Mesenchymal stem cell (in vitro differentiated cells and primary cell): ENCODE results near the gene NBPF6.

Experiments
- DNase-seq: peaks from one replicate; pipeline ENCODE4 v3.0.0-alpha.2; 2013
- H2AFZ ChIP-seq: one replicate; pipeline ENCODE4 v1.6.1; 2013; ENCODE audit warnings: low read depth, mild to moderate bottlenecking, control low read depth, inconsistent platforms, low read length, moderate library complexity
- H2AK5ac ChIP-seq: 2 replicates; pipeline ENCODE4 v1.6.1; 2013; ENCODE audit warnings: low read length, moderate library complexity, mild to moderate bottlenecking, inconsistent platforms; ENCODE audit not compliant: severe bottlenecking
- H2BK120ac ChIP-seq: one replicate; pipeline ENCODE4 v1.6.1; 2013; ENCODE audit warnings: low read depth, mild to moderate bottlenecking, inconsistent platforms, low read length, moderate library complexity
- H2BK12ac ChIP-seq, 2 experiments: one replicate each; pipeline ENCODE4 v1.6.1; 2013; ENCODE audit warnings: inconsistent platforms in 2 of 2, low read length in 2 of 2, mild to moderate bottlenecking in 2 of 2, moderate library complexity in 2 of 2, control low read depth in 1 of 2
- H2BK15ac ChIP-seq: one replicate; pipeline ENCODE4 v1.6.1; 2013; ENCODE audit warnings: mild to moderate bottlenecking, low read depth, inconsistent platforms; ENCODE audit not compliant: poor library complexity, severe bottlenecking
- H2BK5ac ChIP-seq: 2 replicates; pipeline ENCODE4 v1.6.1; 2013; ENCODE audit warnings: low read depth, mild to moderate bottlenecking, low read length, control low read depth, inconsistent platforms; ENCODE audit not compliant: poor library complexity, severe bottlenecking
- H3K14ac ChIP-seq, 2 experiments: one replicate each; pipeline ENCODE4 v1.6.1; 2013; ENCODE audit warnings: inconsistent platforms in 2 of 2, low read length in 2 of 2, control low read depth in 1 of 2, mild to moderate bottlenecking in 1 of 2, moderate library complexity in 1 of 2
- H3K18ac ChIP-seq, 2 experiments: one replicate each; pipeline ENCODE4 v1.6.1; 2013; ENCODE audit warnings: inconsistent platforms in 2 of 2, low read length in 2 of 2, control low read depth in 1 of 2, low read depth in 1 of 2, mild to moderate bottlenecking in 1 of 2
- H3K23ac ChIP-seq, 2 experiments: one replicate each; pipeline ENCODE4 v1.6.1; 2013; ENCODE audit warnings: inconsistent platforms in 2 of 2, low read length in 2 of 2, mild to moderate bottlenecking in 2 of 2, moderate library complexity in 2 of 2, control low read depth in 1 of 2
- H3K27ac ChIP-seq: 2 replicates; pipeline ENCODE4 v1.5.1; 2013; ENCODE audit warnings: mild to moderate bottlenecking, moderate library complexity, low read length, control low read depth, inconsistent platforms; ENCODE audit not compliant: poor library complexity, severe bottlenecking
- H3K27me3 ChIP-seq, 2 experiments: 2 replicates each; pipeline versions ENCODE4 v1.6.1 to v1.7.0; 2013; ENCODE audit warnings: low read length in 2 of 2, mild to moderate bottlenecking in 2 of 2, moderate library complexity in 2 of 2, control low read depth in 1 of 2, inconsistent platforms in 1 of 2; ENCODE audit not compliant: control insufficient read depth in 1 of 2, insufficient read depth in 1 of 2
- H3K36me3 ChIP-seq, 2 experiments: 2 replicates each; pipeline versions ENCODE4 v1.6.1 to v1.7.0; 2013; ENCODE audit warnings: low read length in 2 of 2, control low read depth in 1 of 2, inconsistent platforms in 1 of 2, low read depth in 1 of 2, mild to moderate bottlenecking in 1 of 2; ENCODE audit not compliant: insufficient read depth in 2 of 2, control insufficient read depth in 1 of 2
- H3K4ac ChIP-seq, 2 experiments: one replicate each; pipeline ENCODE4 v1.6.1; 2013; ENCODE audit warnings: inconsistent platforms in 2 of 2, low read length in 2 of 2, mild to moderate bottlenecking in 2 of 2, moderate library complexity in 2 of 2, control low read depth in 1 of 2, low read depth in 1 of 2
- H3K4me1 ChIP-seq: 2 replicates; pipeline ENCODE4 v1.6.1; 2013; ENCODE audit warnings: low read depth, low read length, control low read depth; ENCODE audit not compliant: control insufficient read depth, insufficient read depth
- H3K4me2 ChIP-seq: 2 replicates; pipeline ENCODE4 v1.6.1; 2013; ENCODE audit warnings: low read length, mild to moderate bottlenecking, inconsistent platforms; ENCODE audit not compliant: poor library complexity, severe bottlenecking
- H3K4me3 ChIP-seq, 2 experiments: 2 replicates each; pipeline versions ENCODE4 v1.5.1 to v1.7.0; 2013; ENCODE audit warnings: low read length in 2 of 2, mild to moderate bottlenecking in 2 of 2, control low read depth in 1 of 2, low read depth in 1 of 2; ENCODE audit not compliant: insufficient read depth in 1 of 2
- H3K79me1 ChIP-seq: replicated peaks from 2 replicates; pipeline ENCODE4 v1.6.1; 2013; ENCODE audit warnings: mild to moderate bottlenecking, control low read depth, low read length, inconsistent platforms; ENCODE audit not compliant: poor library complexity, severe bottlenecking
- H3K9ac ChIP-seq: 2 replicates; pipeline ENCODE4 v1.7.0; 2013; ENCODE audit warnings: mild to moderate bottlenecking, low read length, moderate library complexity
- H3K9me3 ChIP-seq: 2 replicates; pipeline ENCODE4 v1.7.0; 2013; ENCODE audit warnings: mild to moderate bottlenecking, low read length; ENCODE audit not compliant: control insufficient read depth
- H4K8ac ChIP-seq: one replicate; pipeline ENCODE4 v1.6.1; 2013; ENCODE audit warnings: inconsistent platforms, mild to moderate bottlenecking, low read length, moderate library complexity
- H4K91ac ChIP-seq: one replicate; pipeline ENCODE4 v1.6.1; 2013; ENCODE audit warnings: mild to moderate bottlenecking, low read length, inconsistent platforms
- WGBS: methylation state at CpG from one replicate; pipeline ENCODE4 v1.1.7; 2013; ENCODE audit warnings: mixed read lengths; 5-methylcytosine and 5-hydroxymethylcytosine counted together

NBPF6 gene

DNA sequence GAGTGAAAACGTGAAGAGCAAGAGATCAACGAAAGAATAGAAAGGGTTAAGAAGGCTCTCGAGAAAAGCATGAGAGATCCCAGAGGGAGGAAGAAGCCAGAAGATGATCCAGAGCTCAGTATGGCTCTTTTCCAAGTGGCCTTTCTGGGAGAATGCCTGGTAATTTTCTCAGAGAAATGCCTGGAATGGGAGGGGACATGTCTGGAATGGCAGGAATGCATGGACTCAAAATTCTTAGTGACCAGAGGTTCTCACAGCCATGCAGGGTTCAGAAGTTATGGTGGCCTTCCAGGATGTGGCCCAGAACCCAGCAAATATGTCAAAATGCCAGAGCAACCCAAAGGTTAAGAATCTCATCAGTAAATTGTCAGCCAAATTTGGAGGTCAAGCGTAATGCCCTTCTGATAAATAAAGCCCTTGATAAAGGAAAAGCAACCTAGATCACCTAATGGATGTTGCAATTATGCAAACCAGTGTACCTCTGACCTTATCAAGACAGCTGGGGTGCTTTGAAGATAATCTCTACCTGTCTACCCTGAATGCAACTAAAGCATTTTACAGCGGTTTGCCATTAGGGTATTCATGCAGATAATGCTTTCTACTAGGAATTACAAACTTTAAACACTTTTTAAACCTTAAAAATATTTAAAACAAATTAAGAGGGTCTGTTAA lies 53.1 kb downstream of the NBPF6 start:
- H3K36me3 ChIP-seq: no peaks in the 10 kb centered on the region
- no peak overlapping the region for H2BK120ac ChIP-seq
- no peak overlapping the region for H4K8ac ChIP-seq
- no peaks in the 10 kb centered on the region for H3K27me3 ChIP-seq
- peaks cover 4% of the 10 kb centered on the region for H3K4me1 ChIP-seq
- no peak overlapping the region for H3K23ac ChIP-seq
- H3K9ac ChIP-seq: no peak overlapping the region
- H2BK5ac ChIP-seq: no peak overlapping the region
- 21% methylated on average over 4 of the region's 5 CpGs for WGBS
- no peak overlapping the region for H4K91ac ChIP-seq
- H3K14ac ChIP-seq: no peak overlapping the region
- no peaks in the 10 kb centered on the region for H3K79me1 ChIP-seq
- no peaks in the 10 kb centered on the region for H3K9me3 ChIP-seq
- no peak overlapping the region for H2AK5ac ChIP-seq
- no peak overlapping the region for H3K4ac ChIP-seq
- H3K4me3 ChIP-seq: no peak overlapping the region
- peak overlapping the region; percentile 57 for H3K27ac ChIP-seq
- peak; percentile 52 for DNase-seq
- no peak overlapping the region for H3K18ac ChIP-seq
- H2BK12ac ChIP-seq: no peak overlapping the region
- H2BK15ac ChIP-seq: no peak overlapping the region
- H3K4me2 ChIP-seq: no peak overlapping the region
- no peak overlapping the region for H2AFZ ChIP-seq

DNA sequence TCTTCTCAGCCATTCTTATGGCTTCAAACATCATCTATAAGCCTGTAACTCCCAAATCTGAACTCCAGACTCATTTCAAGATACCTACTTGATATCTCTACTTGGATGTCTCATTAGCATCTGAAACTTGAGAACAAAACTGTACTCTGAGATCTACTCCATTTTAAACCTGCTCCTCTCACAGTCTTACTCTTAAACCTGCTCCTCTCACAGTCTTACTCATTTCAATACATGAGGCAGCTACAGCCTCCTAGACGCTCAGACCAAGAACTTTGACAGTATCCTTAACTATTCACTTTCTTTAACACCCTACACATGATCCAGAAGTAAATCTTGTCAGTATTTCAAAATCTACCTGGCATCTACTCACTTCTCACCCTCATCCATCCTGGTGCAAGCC lies 54.3 kb downstream of the NBPF6 start:
- Histone ChIP-seq H3K4me2 (no peak overlapping the region), H3K27me3 (no peaks in the 10 kb centered on the region), H3K36me3 (no peaks in the 10 kb centered on the region), H3K4me1 (peaks cover 4% of the 10 kb centered on the region), H3K9ac (no peak overlapping the region), H2BK120ac (no peak overlapping the region), H3K18ac (no peak overlapping the region), H2AFZ (no peak overlapping the region), H3K27ac (no peak overlapping the region), H3K79me1 (no peaks in the 10 kb centered on the region), H3K9me3 (no peaks in the 10 kb centered on the region), H2BK5ac (no peak overlapping the region), H3K4me3 (no peak overlapping the region), H4K8ac (no peak overlapping the region), H2BK12ac (no peak overlapping the region), H3K23ac (no peak overlapping the region), H3K14ac (no peak overlapping the region), H2BK15ac (no peak overlapping the region), H3K4ac (peak overlapping the region in 1 of 2 experiments; percentile 49), H2AK5ac (no peak overlapping the region), H4K91ac (no peak overlapping the region)
- WGBS: 95% methylated on average over 1 of the region's 1 CpG
- no peak for DNase-seq

DNA sequence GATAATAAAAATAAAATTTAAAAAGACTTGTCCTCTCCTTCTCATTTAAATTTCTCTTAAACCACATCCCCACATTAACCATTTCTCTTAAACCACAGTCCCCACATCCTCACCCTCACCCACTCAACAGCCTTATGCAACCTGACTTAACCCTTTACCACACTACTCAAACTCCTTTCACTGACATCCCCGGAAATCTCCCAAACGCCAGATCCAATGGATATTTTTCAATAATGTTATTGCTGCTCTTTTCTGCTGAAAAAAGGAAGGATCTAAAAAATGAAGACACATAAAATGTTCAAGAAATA lies 55.6 kb downstream of the NBPF6 start:
- no peaks in the 10 kb centered on the region for H3K36me3 ChIP-seq
- no peak overlapping the region for H2AK5ac ChIP-seq
- H4K8ac ChIP-seq: no peak overlapping the region
- H2BK120ac ChIP-seq: no peak overlapping the region
- no peak overlapping the region for H3K27ac ChIP-seq
- no peak overlapping the region for H3K23ac ChIP-seq
- no peak overlapping the region for H2AFZ ChIP-seq
- no CpG with 5 or more reads among the region's 2 CpGs for WGBS
- H2BK12ac ChIP-seq: no peak overlapping the region
- no peak overlapping the region for H2BK5ac ChIP-seq
- H3K4me3 ChIP-seq: no peak overlapping the region
- no peak overlapping the region for H3K14ac ChIP-seq
- no peaks in the 10 kb centered on the region for H3K27me3 ChIP-seq
- H3K9me3 ChIP-seq: no peaks in the 10 kb centered on the region
- H3K4me2 ChIP-seq: no peak overlapping the region
- H3K4ac ChIP-seq: no peak overlapping the region
- H3K79me1 ChIP-seq: no peaks in the 10 kb centered on the region
- H3K18ac ChIP-seq: no peak overlapping the region
- H3K9ac ChIP-seq: no peak overlapping the region
- no peak overlapping the region for H2BK15ac ChIP-seq
- peaks cover 4% of the 10 kb centered on the region for H3K4me1 ChIP-seq
- DNase-seq: no peak
- H4K91ac ChIP-seq: no peak overlapping the region

DNA sequence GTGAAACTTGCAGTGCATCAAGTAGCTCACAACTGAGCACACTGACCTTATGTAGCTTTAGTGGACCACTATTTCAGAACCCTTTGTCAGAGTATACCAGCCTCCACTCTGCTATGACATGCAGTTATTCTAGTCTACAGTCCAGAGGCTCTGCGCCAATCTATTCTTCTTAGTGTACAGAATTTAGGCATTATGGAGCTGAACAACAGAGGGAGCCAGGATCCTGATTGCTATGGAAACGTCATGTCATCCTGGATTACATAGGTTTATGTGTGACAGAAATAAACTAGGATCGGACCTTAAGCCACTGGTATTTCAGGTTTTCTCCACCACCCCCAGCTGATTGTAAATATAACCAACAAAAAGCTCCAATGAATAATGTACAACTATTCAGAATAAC lies 61.6 kb downstream of the NBPF6 start:
- Histone ChIP-seq H3K18ac (no peak overlapping the region), H3K4ac (no peak overlapping the region), H3K79me1 (no peaks in the 10 kb centered on the region), H3K27ac (no peak overlapping the region), H3K23ac (no peak overlapping the region), H2BK120ac (no peak overlapping the region), H2BK15ac (no peak overlapping the region), H2BK5ac (no peak overlapping the region), H3K4me2 (no peak overlapping the region), H3K27me3 (no peaks in the 10 kb centered on the region), H2AFZ (no peak overlapping the region), H3K4me3 (no peak overlapping the region), H2BK12ac (no peak overlapping the region), H3K9ac (no peak overlapping the region), H4K91ac (no peak overlapping the region), H4K8ac (no peak overlapping the region), H3K14ac (no peak overlapping the region), H3K9me3 (no peaks in the 10 kb centered on the region), H2AK5ac (no peak overlapping the region), H3K36me3 (no peaks in the 10 kb centered on the region), H3K4me1 (no peaks in the 10 kb centered on the region)
- 64% methylated on average over 2 of the region's 3 CpGs for WGBS
- no peak for DNase-seq
